Limb (tissue), 2 donors: ENCODE measurements around the gene CFAP251.

Source experiments
- DNase-seq, 2 donors: peaks; one replicate each; pipeline ENCODE4 v3.0.0-alpha.2; 2016; ENCODE audit errors: extremely low spot score in 2 of 2

The CFAP251 gene

DNA sequence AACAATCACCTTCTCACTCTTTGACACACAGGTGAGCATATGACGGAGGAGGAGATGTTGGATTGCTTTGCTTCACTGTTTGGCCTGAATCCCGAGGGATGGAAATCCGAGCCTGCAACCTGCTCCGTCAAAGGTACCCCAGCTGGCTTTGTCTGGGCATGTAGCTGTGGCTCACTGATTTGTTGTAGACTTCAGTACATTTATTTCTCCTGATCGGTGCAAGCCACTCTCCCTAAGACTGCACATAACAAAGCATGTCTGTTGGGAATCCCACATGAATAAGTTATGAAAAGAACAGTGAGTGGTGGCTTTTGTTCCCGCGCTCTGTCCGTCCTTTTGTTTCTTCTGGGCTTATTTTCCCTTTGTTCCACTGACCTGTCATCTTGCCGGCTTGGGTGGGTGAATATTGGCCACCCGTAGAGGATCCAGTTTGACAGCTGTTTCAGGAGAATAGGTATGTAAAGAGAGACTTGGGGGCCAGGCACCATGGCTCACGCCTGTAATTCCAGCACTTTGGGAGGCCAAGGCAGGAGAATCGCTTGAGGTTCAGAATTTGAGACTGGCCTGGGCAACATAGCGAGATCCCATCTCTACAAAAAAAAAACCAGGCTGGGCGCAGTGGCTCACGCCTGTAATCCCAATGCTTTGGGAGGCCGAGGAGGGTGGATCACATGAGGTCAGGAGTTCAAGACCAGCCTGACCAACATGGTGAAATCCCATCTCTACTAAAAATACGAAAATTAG, 83.2 kb downstream of the CFAP251 start:
- no peak for DNase-seq

DNA sequence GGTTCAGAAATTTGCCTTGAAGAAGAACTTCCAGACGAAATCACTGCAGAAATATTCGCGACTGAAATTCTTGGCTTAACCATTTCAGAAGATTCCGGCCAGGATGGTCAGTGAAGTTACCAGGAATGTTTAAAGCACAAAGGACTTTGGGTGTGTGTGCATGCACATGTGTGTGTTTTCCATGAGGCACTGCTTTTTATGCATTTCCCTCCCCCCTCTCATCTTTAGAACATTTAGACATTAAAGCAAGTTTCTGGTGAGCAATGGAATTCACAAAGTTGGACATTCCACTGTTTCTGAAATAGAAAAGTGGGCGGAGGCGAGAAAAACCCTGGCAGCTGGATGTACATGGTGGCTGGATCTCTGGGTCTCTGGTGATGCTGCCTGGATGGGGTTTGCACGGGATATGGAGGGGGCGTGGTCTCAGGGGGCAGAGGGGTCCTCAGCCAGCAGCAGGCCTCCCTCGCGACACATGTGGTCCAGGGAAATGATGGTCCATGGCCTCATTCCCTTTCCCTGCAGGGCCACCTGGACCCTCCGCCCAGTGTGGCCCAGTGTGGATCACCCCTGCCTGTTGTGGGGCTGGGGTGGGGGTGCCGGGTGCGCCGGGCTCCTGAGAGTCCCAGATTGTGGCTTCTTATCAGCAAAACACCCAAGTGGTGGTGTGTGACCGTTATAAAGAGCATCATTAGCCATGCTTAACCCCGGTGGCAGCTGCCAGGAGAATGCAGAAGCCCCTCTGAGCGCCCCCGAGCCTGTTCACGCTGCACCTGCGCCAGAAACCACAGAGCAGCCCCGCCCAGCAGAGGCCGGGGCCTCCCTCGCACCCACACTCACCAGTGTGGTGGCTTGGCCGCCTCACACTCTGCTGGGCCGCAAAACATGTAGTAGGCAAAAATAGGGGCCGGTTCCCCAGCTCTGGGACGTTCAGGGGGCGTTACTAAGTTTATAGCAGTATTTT, 85.5 kb downstream of the CFAP251 start:
- DNase-seq: peak in 1 of 2 donors; percentile 49

DNA sequence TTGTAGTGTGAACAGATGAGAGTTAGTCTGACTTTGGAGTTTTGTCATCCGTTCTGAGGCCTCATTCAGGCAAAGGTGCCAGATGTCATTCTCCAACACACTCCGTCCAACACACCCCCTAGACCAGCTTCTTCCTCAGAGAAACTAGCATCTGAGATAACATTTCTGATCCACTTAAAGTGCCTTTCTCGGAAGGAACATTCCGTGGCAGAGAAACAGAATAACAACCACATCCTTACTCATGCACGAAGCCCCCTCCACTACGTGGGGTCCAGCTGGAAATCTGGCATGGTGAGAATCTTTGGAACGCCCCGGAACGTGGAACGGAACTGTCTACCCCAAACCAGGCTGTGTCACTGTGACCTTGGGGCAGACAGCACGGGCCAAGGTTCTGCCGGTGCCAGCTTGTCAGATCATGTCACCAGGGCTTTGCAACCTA, 86.3 kb downstream of the CFAP251 start:
- DNase-seq: peak in 1 of 2 donors; percentile 32

DNA sequence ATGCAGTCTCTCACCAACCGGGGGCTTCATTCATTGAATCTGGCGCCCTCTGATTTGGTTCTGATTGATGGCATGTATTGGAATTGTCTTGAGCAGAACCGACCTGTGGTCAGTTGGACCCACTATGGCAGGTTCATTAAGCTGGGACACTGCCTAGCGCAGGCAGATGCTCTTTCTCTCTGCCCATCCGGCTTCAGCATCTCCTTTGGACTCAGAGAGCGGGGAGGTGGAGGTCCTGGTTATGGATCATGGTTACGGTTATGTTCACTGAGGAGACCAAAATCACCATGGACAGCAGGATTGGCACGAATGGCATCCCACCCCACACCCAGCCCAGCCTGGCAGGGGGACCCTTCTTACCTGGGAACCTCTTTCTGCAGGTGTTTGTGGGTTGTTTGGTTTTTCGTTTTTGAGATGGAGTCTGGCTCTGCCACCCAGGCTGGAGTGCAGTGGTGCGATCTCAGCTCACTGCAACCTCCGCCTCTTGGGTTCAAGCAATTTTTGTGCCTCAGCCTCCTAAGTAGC, 86.9 kb downstream of the CFAP251 start:
- no peak for DNase-seq

DNA sequence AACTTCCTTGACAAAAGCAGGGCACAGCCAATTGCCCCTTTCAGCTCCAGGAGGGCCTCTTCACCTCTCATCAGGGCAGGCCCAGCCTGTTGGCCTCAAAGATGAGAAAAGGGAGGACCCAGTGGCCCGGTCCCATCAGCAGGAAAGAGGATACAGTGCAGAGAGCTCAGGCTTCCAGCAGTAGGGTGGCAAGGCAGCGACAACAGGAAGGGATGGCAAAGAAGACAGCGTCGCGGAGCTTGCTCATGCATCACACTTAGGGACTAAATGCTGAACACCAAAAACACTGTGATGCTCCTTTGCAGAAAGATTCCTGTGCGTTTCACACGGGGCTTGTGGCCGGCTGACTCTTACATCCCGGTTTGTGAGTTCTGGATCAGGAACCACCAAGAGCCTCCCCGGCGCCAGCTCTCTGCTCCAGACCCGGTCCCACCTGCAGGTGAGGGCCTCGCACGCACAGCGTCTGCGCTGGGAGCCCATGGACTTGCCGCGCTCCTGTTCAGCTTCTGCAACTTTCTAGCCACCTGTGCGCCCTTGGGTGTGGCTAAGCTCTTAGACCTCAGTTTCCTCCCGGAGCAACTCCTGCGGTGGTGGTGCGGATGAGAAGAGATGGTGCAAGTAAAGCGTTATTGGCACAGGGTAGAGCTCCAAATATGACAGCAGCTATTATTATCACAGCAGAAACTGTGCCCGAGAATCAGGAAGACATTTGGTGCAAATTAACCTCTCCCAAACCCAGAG, 88.0 kb downstream of the CFAP251 start:
- no peak for DNase-seq

DNA sequence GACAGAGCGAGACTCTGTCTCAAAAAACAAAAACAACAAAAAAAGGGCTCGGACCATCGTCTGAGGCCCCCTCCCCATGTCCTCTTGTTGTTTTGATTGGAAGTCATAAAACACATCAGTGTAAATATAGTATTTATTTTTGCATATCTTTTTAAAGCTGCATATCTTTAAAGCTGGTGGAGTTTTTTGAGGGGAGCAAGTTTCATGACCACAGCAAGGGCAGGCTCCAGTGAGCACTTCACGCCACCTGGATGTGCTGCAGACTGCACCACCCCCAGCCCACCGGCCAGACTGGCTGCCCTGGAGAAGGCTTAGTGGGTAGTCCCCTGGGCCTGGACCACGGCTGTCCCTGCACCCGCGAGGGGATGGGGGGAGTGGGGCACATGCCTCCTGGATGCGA, 91.3 kb downstream of the CFAP251 start:
- DNase-seq: no peak

DNA sequence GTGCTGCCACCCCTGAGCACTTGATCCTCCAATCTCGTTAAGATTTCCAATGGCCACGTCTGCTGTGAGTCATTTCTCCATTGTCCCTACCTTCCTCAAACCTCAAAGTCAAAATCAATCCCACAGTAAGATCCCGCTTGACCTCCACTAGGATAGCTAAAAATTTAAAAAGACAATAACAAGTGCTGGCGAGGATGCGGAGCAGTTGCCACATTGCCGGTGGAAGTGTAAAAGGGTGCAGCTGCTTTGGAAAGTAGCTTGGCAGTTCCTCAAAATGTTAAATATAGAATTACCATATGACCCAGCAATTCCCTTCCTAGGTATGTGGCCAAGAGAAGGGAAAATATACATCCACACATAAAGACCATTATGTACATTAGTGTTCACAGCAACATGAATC, 93.8 kb downstream of the CFAP251 start:
- DNase-seq: no peak

DNA sequence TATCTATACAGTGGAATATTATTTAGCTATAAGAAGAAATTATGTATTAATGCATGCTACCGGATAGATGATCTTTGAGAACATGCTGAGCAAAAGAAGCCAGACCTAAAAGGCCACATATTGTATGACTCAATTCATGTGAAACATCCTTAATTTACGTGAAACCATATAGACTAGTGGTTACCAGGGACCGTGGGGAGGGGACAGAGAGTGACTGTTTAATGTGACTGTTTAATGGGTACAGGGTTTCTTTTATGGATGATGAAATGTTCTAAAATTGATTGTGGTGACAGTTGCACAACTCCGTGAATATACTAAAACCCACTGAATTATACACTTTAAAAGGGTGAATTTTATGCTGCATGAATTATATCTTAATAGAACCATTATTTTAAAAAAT, 94.7 kb downstream of the CFAP251 start:
- no peak for DNase-seq

DNA sequence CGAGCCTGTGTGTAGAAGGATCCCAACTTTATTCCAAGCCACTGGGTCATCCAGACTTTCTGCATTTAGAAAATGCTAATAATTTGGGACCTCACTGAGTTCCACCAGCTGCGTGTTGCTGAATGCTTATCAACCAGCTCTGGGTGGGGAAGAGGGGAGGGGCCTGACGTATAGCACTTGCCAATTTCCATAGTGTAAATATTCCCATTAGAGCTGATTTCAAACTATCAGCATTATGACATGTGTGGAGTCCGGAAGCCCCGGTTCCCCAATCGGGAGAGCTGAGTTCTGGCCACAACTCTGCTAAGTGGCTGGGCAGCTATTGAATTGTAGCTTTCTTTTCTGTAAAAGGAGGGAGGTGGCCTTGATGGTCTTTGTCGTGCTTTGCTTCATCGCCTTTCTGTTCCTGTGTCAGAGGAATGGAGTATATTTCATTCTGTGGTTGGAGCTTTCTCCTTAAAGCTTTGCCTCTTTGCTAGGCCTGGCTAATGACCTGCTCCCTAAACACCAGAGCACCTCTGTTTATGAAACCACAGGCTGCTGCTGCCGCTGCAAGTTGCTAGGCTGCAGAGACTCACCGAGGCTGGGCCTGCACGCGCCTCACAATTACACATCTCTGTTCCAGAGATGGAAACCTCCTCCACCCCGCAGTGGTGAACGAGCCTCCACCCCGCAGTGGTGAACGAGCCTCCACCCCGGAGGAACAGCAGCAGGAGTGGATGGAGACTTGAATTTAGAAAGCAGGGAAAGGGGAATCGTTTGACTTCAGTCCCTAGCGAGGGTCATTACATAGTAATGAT, 95.6 kb downstream of the CFAP251 start:
- DNase-seq: no peak

DNA sequence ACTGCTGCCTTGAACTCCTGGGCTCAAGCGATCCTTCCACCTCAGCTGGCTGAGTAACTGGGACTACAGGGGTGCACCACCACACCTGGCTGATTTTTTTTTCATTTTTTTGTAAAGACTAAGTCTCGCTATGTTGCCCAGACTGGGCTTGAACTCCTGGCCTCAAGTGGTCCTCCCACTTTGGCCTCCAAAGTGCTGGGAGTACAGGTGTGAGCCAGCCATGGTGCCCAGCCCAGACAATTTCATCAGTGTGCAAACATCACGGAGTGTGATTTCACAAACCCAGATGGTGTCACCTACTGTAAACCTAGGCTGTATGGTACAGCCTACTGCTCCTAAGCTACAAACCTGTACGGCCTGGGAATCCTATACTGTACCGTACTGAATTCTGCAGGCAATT, 96.4 kb downstream of the CFAP251 start:
- no peak for DNase-seq

DNA sequence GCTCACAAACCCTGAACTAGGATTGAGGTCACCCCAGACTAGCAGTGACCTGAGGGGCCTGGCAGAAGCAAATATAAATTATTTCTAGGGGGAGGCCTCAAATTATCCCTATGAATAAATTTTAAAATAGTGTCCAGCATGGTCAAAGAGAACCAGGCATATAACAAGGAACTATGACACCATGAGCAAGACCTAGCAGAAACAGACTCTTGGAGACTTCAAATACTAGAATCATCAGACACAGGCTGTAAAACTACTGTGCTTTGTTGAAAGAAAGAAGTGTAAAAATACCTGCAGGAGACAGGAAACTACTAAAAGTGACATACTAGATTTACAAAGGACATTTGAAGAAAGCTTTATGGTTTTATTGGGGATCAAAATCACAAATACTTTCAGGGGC, 100.1 kb downstream of the CFAP251 start:
- no peak for DNase-seq

DNA sequence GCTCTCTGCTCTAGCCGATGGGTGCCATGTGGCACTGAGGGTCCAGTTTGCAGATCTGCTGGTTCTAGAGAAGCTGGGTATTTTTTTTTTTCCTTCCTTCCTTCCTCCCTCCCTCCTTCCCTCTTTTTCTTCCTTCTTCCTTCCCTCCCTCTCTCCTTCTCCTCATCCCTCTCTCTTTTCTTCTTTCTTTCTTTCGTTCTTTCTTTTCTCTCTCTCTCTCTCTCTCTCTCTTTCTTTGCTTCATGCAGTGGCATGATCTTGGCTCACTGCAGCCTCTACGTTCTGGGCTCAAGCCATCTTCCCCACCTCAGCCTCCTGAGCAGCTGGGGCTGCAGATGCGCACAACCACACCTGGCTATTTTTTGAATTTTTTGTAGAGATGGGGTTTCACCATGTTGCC, 100.5 kb downstream of the CFAP251 start:
- no peak for DNase-seq

DNA sequence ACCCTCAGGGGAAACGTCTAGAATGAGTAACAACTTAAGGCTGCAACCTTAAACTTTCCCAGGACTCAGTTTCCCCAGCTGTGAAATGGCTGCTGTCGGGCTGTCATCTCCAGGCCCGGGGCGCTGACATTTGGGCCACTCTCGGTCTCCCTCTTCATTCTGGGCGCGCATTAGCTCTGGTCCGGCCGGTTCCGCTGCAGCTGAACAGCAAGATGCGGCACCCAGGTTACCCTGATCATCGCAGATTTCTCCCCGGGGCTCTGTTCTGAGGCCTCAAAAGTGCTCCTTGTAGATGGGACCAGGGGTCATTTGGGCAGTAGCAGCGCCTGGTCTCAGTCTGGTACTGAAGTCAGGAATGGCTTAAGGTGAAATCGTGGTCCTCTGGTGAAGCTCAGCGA, 102.4 kb downstream of the CFAP251 start:
- DNase-seq: no peak

DNA sequence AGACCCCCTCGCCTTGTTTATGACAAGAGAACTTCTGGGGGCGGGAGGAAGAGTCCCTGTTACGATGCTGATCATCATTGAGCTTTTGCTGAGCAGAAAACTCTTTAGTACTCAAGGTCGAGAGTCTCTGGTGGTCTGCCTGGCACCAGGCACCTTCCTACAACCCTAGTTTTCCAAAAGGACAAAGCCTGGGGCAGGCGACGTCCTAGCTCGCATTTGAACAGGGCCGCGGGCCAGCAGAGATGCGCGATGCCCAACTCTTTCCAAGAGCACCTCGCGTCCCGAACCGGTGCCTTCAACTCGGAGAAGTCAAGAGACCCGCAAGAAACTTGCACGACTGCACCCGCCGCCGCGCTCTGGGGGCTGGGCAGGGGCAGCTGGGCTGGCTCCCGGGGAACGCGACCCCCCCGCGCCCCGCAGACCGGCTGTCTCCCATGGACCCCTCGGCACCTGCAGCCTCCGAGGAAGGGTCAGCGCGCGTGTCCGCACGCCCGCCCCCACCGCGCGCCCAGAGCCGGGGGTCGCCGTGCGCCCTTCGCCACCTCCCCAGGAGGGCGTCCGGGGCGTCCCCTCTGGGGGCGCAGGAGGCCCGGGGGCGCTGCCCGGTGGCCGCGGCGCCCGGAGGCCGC, 102.9 kb downstream of the CFAP251 start:
- no peak for DNase-seq

DNA sequence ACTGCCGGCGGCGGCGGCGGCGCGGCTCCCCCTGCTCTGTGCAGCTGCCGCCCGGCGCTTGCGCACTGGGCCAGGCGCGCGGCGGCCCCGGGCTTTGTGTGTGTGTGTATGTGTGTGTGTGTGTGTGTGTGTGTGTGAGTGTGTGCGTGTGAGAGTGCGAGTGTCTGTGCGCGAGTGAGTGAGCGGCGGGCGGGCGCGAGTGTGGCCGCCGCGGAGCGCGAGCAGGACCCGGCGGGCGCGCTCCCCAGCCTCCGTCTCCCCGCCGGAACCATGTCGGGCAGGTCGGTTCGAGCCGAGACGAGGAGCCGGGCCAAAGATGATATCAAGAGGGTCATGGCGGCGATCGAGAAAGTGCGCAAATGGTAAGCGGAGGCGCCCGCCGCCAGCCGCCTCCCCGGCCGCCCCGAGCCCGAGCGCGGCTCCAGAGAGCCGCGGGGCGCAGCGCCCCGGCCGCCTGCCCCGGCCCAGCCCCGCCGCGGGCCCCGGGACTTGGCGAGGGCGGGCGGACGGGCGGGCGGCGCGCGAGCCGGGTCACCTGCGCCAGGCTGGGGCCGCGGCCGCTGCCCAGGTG, 103.5 kb downstream of the CFAP251 start, which contains the start of gene BCL7A:
TSS of gene BCL7A (plus strand) at position 63 of the 571 bp plus-strand sequence. CDS start at position 271, 208 bp downstream.
- DNase-seq: peak; percentile 65 to 93

DNA sequence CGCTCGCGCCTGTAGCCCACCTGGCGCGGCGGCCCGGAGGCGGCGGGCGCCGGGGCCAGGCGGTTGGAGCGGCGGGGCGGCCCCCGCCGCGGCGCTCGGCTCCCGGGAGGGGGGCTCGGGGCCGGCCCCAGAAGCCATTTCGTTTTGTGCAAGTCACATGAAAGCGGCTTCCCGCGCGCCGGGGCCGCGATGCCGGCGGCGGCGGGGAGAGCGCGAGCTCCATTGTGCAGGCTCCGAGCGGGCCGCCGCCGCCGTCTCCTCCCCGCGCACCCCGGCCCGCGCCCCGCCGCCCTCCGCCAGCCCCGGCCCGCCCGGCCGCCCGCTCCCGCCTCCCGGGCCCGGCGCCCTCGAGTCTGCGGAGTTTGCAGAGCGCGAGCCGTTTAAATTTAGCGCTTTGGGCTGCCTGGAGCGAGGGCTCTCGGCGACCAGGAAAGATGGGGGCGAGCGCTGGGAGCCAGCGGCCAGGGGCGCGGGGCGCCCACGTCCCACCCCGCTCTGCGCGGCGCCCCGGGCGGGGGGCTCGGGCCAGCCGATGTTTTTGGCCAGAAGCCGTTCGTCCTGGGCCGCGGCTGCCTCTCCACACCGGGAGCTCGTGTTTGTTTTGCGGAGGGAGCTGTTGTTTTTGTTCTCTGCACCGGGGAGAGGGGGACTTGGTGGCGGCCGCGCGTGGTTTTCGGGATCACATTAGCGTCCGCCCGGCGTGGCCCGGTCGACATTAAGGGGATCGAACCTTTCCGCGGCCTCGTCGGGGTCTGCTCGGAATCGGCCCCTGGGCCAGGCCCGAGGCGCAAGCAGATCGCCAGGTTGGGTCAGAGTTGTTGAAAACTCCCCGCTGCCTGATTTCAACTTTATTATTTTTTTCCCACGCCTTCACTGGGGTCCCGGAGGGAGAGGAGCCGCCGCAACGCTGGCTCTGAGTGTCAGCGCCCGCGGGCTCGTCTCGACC, 104.3 kb downstream of the CFAP251 start:
- DNase-seq: peak; percentile 7 to 71

DNA sequence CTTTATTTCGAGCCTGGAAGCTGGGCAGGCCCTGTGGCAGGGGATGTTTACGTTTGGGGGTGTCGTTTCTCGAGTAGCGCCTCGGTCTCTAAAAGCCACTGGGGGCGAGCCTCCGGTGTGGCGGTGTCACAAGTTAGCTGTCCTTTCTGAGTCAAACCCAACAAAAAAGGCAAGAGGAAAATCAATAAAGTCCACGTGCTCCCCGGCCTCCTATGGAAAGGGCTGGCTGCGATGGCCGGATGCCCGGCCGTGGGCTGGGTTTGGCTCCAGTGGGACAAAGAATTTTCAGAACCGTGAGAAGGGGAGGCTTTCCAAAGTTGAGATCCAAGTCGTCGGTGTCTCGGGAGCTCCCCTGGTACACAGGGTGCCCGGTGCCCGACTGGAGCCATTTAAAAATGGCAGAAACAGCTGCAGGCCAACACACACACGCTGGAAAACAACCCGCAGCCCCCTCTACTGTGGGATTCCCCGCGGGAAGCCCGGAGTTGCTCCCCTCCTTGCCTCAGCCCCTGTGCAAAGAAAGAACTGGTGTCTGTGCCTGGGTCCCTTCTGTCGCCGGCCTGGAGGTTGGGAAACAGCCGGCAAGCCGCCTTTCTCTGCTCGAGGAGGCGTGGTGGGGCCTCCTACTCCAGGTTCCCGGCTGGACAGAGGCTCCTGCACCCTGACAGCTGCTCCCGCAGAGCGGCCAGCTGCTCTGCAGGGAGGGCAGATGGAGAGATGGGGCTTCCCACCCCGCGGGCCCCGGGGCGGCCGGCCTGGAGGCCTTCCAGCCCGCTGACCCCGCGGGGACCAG, 105.1 kb downstream of the CFAP251 start:
- DNase-seq: peak; percentile 62 to 81
